Activated CD4-positive, alpha-beta T cell treated with anti-CD3 and anti-CD28 coated beads, Interleukin-2, amount 50 U/mL, for 1 hour (primary cell): ENCODE results near the gene RARB.

Experiments
- DNase-seq: peaks from one replicate; pipeline ENCODE4 v3.0.0-alpha.2; 2020

Gene RARB

GRCh38 chr3:25582242-25582641 is 154.2 kb downstream of the RARB start:
- DNase-seq: no peak

DNA sequence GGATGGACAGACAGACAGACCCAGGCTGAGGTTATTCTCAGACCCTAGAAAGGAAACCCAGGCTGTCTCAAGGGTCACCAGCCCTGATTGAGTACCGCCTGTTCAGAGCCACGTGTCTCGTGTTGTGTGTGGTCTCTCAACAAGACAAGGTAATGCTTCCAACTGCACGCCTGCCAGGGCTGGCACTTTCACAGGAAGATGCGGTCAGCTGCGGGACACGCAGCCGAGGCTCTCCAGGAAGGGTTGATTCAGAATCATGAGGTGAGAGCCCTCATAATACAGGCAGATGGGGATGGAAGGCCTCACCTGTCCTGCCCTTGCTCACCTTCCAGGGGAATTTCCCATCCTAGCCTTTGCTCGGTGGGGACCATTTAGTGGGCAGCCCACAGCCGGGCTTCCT is 155.3 kb downstream of the RARB start:
- no peak for DNase-seq

DNA sequence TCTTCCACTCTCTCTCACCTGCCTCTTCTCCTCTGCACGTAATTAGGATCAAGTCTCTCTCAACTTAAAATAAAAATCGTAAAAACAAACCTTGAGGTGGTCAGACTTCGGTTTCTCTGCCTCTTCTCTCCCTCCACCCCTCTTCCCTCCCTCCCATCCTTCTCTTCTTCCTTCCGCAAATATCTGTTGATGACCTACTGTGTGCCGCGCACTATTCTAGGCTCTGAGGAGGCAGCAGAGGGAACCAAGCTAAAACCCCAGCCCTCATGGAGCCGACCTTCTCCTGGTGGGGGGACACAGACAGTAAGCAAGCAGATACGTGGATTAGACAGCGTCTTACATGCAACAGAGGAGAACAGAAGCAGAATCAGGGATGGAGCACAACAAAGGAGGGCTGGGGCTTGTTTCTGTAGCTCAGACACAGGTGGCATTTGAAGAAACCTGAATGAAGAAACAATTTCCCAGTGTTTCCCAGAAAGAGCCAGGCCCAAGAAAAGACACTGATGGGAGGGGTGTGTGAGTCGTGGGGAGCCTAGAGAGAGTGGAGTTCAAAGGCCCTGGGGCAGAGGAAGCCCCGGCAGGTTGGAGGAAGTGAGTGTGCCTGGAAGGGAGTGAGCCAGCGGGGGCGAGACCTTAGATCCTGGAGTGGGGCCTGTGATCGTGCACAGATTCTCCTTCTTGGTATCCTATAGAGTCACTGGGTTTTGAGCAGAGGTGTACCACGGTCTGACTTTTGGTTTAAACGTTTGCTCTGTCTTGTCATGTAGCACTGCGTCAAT is 156.1 kb downstream of the RARB start:
- no peak for DNase-seq

- no peak for DNase-seq
Observed at GRCh38 chr3:25585361-25586166, 157.5 kb downstream of the RARB start.

- no peak for DNase-seq
Observed at GRCh38 chr3:25586167-25586505, 158.1 kb downstream of the RARB start.

- no peak for DNase-seq
Observed at GRCh38 chr3:25586553-25586952, 158.5 kb downstream of the RARB start.

- no peak for DNase-seq
Observed at GRCh38 chr3:25587094-25587493, 159.0 kb downstream of the RARB start.

GRCh38 chr3:25587526-25587925 is 159.5 kb downstream of the RARB start:
- no peak for DNase-seq

DNA sequence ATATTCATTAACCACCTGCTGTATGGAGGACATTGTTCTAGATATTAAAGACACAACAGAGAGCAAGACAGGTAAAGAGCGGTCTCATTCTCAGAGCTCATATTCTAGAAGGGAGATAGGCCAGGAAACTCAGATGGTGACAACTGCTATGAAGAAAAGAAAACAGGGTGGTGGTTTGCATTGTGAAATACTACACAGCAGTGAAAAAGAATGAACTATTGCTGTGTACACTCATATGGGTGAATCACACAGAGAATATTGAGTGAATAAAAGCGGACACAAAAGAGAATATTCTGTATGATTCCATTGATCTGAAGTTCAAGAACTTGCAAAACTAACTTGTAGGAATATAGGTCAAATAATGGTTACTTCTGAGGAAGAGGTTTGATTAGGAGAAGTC is 159.9 kb downstream of the RARB start:
- no peak for DNase-seq

DNA sequence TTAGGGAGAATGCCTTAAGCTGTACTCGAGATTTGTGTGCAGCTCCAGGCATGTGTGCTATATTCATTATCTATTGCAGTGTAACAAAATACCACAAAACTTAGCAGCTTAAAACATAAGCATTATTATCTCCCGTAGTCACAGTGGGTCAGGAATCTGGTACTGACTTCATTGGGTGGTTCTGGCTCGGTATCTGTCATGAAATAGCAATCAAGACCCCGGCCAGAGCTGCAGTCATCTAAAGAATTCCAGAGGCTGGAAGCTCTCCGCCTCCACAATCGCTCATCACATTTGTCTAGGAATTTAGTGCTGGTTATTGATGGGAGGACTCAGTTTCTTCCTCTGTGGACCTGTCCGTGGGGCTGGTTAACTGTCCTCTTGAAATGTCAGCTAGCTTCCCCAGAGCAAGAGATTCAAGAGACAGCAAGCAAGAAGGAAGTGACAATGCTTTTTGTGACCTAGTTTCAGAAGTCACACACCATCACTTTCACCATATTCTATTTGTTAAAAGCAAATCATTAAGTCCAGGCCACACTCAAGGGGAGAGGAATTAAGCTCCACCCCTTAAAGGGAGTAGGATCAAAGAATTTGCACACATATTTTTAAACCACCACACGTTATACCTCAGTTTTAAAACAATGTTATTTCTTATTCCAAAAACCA is 160.5 kb downstream of the RARB start:
- no peak for DNase-seq

DNA sequence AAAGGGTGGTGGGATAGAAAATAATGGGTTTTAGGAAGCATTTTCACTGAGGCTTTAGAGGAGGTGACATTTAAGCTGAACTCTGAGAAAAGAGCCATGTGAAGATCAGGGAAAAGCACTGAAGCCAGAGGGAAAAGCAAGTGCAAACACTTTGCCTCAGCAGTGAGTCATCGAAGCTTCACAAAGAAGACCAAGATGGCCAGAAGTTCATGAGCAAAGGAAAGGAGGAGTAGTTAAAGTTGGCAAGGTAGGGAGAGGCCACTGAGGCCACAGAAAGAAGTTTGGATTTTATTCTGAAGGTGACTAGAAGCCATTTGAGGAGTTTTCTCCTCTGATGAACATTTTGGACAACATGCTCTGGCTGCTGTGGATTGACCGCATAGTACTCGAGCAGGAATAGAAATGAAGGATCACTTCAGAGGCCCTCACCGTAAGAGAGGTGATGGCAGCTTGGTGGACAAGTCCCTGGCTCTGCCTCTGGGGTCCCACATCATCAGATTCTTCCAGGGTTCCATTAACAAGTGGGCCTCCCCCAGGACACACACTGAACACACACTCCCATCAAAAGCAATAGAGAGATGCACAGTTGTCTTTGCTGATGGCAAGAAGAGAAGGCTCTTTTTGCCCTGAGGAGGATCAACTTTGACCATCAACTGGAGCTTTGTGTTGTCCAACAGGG is 161.2 kb downstream of the RARB start:
- no peak for DNase-seq

- no peak for DNase-seq
Observed at GRCh38 chr3:25589783-25590258, 161.8 kb downstream of the RARB start.

DNA sequence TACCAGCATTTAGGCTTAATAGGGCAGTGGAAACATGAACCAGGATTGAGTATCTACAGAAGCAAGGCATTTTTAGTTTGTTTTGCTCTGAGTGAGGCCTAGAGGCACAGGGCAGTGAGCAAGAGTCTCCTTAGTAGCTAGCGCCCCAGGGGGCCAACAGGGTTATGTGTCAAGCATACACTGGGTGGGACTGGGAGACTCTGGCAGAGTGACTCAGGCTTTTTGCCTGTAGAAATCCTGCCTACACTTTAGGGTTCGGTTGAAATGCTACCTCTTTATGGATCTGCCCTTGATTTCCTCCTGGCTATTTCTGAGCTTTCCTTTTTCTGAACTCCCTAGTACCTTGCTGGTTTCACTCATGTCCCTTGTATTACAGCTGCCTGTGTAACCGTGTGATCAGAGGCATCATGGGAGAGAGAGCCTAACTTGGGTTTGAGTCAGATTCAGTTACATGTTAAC is 164.5 kb downstream of the RARB start:
- DNase-seq: no peak

DNA sequence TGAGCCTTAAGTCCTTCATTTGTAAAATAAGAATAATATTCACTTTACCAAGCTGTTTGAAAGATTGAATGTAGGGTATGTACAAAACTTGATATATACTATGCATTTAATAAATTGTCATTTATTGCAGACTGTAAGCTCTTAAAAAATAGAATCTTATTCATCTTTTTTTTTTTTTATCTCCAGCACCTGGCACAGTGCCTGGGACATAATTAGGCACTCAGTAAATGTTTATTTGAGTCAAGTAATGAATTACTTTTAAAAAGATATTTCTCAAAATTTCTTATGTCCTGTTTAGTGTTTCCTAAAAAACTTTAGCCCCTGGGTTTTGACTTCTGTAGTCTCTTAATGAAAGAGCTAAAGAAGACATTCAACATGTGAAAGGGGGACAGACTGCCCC is 164.9 kb downstream of the RARB start:
- DNase-seq: no peak

- no peak for DNase-seq
Observed at GRCh38 chr3:25594007-25594502, 166.0 kb downstream of the RARB start.

DNA sequence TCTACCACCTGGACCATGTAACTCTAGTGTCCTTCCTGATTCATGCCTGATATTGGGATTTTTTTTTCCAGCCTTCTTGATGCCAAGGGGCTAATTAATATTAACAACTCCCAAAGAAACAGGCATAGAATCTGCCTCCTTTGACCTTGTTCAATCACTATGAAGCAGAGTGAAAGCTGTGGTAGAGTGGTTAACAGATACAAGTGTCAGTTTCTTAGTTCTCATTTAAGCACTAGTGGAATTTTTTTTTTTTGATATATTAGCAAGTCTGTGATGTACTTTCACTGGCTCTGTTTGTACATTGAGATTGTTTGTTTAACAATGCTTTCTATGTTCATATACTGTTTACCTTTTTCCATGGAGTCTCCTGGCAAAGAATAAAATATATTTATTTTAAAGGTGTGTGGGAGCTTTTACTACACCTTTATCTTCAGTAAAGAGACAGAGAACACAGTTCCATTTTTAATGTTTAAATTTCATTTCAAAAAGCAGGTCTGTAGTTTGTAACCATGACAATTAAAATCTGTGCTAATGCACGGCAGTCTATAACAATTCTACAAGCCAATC is 169.6 kb downstream of the RARB start:
- no peak for DNase-seq

GRCh38 chr3:25603703-25604102 is 175.6 kb downstream of the RARB start:
- no peak for DNase-seq

DNA sequence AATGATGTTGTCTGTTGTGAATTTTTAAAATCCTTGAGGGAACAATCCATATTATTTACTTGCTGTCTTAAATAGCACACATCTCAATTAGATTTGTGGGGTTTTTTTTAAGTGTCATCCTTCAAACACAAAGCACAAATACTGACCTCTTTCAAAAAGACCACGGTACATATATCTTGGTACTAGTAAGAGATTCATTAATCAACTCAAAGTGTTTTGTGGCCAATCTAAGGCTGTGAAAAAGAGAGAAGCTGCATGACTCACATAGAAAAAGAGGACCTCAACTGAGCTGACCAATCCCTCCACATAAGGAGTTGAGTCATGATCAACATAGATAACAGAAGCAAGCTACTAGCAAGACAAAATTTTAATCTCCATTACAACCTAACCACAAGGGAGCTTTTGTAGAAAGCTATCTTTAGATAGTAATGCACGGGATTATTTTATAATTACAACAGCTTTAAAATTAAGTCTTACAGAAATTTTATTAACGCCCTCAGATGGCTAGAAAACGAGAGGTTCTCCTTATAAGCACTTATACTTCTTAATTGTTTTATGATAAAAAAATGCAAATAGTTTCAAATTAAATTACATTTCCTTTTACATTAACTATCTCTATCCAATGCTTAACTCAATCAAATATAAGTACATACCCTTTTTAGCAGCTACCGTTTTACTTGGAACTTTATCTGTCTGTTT is 176.2 kb downstream of the RARB start:
- no peak for DNase-seq

- DNase-seq: no peak
Observed at GRCh38 chr3:25610167-25610566, 182.1 kb downstream of the RARB start.

GRCh38 chr3:25610779-25611178 is 182.7 kb downstream of the RARB start:
- DNase-seq: no peak

- no peak for DNase-seq
Observed at GRCh38 chr3:25611193-25611592, 183.1 kb downstream of the RARB start.

GRCh38 chr3:25618028-25618427 is 190.0 kb downstream of the RARB start:
- no peak for DNase-seq
